ENCODE data around the gene IRF8. TPM values are rescaled to one million over a fixed set of nuclear protein-coding genes. Genes with fewer than 3 reads are reported as not detected.

Gene IRF8
- total RNA-seq, 1 experiment from 2014 or later, result 0.28 TPM

GRCh38 chr16:85954927-85955519 lies 56.1 kb downstream of the IRF8 start:
- H3K18ac ChIP-seq (ENCODE audit: insufficient read length, low read depth, low read length), result no peak overlapping the region
- H3K4me1 ChIP-seq (ENCODE audit: insufficient read depth, low read length), result no peaks in the 10 kb centered on the region
- H2AK5ac ChIP-seq (ENCODE audit: insufficient read length, low read length), result no peak overlapping the region
- H3K23me2 ChIP-seq (ENCODE audit: insufficient read length, low read depth, low read length, poor library complexity, severe bottlenecking), result no peaks in the 10 kb centered on the region
- H2BK12ac ChIP-seq (ENCODE audit: insufficient read length, low read depth, low read length), result no peak overlapping the region
- no peak overlapping the region for H3K4me3 Mint-ChIP-seq
- no peak overlapping the region for H2AFZ ChIP-seq (ENCODE audit: low read length)
- H3K4me1 Mint-ChIP-seq, result no peaks in the 10 kb centered on the region
- no peaks in the 10 kb centered on the region for H3K36me3 Mint-ChIP-seq (ENCODE audit: insufficient read depth in 1 of 3, low read depth in 3 of 3)
- H4K5ac ChIP-seq (ENCODE audit: insufficient read length, low read depth, low read length), result no peak overlapping the region
- H4K8ac ChIP-seq (replicated peaks; ENCODE audit: insufficient read length, low read depth, low read length), result no peak overlapping the region
- no peak overlapping the region for H3K4ac ChIP-seq (ENCODE audit: low read depth, low read length)
- no peak overlapping the region; a peak in 1 of 7 replicates for H3K27ac Mint-ChIP-seq
- H2BK15ac ChIP-seq (ENCODE audit: low read depth, low read length), result no peak overlapping the region
- DNase-seq, result no peak
- no peaks in the 10 kb centered on the region; a peak in 1 of 5 replicates for H3K9me3 Mint-ChIP-seq
- no peaks in the 10 kb centered on the region for H3K9me3 ChIP-seq (ENCODE audit: control insufficient read depth, low read depth, low read length)
- H4K91ac ChIP-seq (ENCODE audit: insufficient read length, low read depth, low read length), result no peak overlapping the region
- no peak overlapping the region for H3K14ac ChIP-seq (ENCODE audit: insufficient read depth, low read length)
- WGBS (ENCODE audit: extremely low coverage, insufficient read length, low lambda C conversion rate), result no CpG with 5 or more reads among the region's 12 CpGs
- no peak overlapping the region for H3K9ac ChIP-seq (ENCODE audit: extremely low read depth, insufficient read length, low read length)
- no peak overlapping the region for H2BK5ac ChIP-seq (ENCODE audit: insufficient read length, low read length)
- H2BK120ac ChIP-seq (ENCODE audit: low read depth, low read length, poor library complexity, severe bottlenecking), result no peak overlapping the region
- no peak overlapping the region for H3T11ph ChIP-seq (ENCODE audit: low read length)
- H3K27ac ChIP-seq (ENCODE audit: insufficient read length, low read depth, low read length), result no peak overlapping the region
- H3K23ac ChIP-seq (ENCODE audit: insufficient read length, low read depth, low read length), result no peak overlapping the region
- no peaks in the 10 kb centered on the region for H4K20me1 ChIP-seq (ENCODE audit: control insufficient read depth, insufficient read depth, insufficient read length)
- no peaks in the 10 kb centered on the region for H3K79me2 ChIP-seq (ENCODE audit: insufficient read depth, low read length)
- no peak overlapping the region for H3K4me2 ChIP-seq (ENCODE audit: insufficient read depth, insufficient read length, low read length)
- no peaks in the 10 kb centered on the region for H3K27me3 ChIP-seq (ENCODE audit: insufficient read depth, low read length)
- no peak overlapping the region for H2BK20ac ChIP-seq (ENCODE audit: low read depth, low read length, poor library complexity, severe bottlenecking)
- no peak for TF ChIP-seq CTCF (conservative IDR thresholded peaks at IDR 0.05)
- H3K56ac ChIP-seq (ENCODE audit: insufficient read length, low read depth, low read length), result no peak overlapping the region
- H3K27me3 Mint-ChIP-seq (ENCODE audit: low read depth), result peaks cover 13% of the 10 kb centered on the region
- H3K79me1 ChIP-seq (ENCODE audit: insufficient read depth, low read depth, low read length, poor library complexity, severe bottlenecking), result no peaks in the 10 kb centered on the region

Measured in H9 (cell line).